Posterior vena cava (tissue), 2 donors: ENCODE data around the gene TFEB. TPM values are rescaled to one million over a fixed set of nuclear protein-coding genes. Genes with fewer than 3 reads are reported as not detected.

Experiments
- DNase-seq: peaks from one replicate; pipeline ENCODE4 v3.0.0-alpha.2; 2020; ENCODE audit warnings: low spot score
- intact Hi-C, 2 donors: fragments of 100-400 bp; cut with DNase I; formaldehyde crosslinking; loops; one replicate each; pipeline versions ENCODE4 v1.14.1 to v1.14.2; 2022 to 2023
- total RNA-seq, 2 donors: library from RNA; stranded (reverse); fragmentation: NEBNext Ultra II Directional; extraction: Animal tissue kit (Norgen Biotek cat#: 25700); gene quantifications; one replicate each; pipeline ENCODE4 v1.2.1, GENCODE V29; 2021
- donor health status: DM: yes; HTN: yes; CAD: no.
- donor health status: DM: yes; HTN: yes; CAD: no.

The TFEB gene
- total RNA-seq, 2 donors from 2014 or later, result 15.1 to 20.6 TPM

- intact Hi-C loops, result no loop called here
- DNase-seq, result peak; percentile 79
Observed at GRCh38 chr6:41637194-41638001, 98.0 kb downstream of the TFEB start.

DNA sequence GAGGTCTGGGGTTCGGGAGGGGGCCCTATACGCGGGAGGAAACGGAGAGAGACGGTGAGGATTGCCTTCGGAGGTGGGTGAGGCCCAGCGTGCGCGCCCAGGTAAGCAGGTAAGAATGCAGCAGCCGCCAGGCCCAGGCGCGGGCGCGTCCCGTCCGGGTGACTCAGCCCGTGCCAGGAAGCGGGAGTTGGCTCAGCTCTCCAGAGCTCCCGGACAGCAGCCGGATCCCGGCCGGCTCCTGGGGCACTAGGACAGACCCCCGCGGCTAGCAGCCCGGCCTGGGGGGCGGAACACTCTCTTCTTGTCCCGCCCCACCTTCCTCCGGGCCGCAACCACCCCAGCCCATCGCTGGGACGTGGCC is 98.6 kb downstream of the TFEB start:
- DNase-seq, result peak; percentile 83
- intact Hi-C loops, result no loop called here

- intact Hi-C loops, result no loop called here
- peak; percentile 48 for DNase-seq
Observed at GRCh38 chr6:41635365-41635764, 100.0 kb downstream of the TFEB start.

GRCh38 chr6:41634657-41635056 is 100.8 kb downstream of the TFEB start:
- peak; percentile 51 for DNase-seq
- intact Hi-C loops, result no loop called here

Other genes with a start within 250 kb of the TFEB start
- gene FOXP4, start 189.2 kb downstream of the TFEB start, total RNA-seq, result 10 to 100 TPM; 16.8 to 26.9 TPM
- gene MDFI, start 97.1 kb downstream of the TFEB start, total RNA-seq, result 1 to 10 TPM; 5.4 to 6.5 TPM
- gene PGC, start 11.8 kb upstream of the TFEB start, total RNA-seq, result not detected
- 1 to 10 TPM; 4.0 to 4.2 TPM for gene FRS3, start 44.3 kb upstream of the TFEB start, total RNA-seq
- gene PRICKLE4, start 45.2 kb upstream of the TFEB start, total RNA-seq, result 1 to 10 TPM; 1.4 to 5.8 TPM
- 100 to 1,000 TPM in 1 of 2 donors, 10 to 100 TPM in 1; 84.2 to 101 TPM for gene TOMM6, start 52.1 kb upstream of the TFEB start, total RNA-seq
- gene USP49, start 159.8 kb upstream of the TFEB start, total RNA-seq, result 1 to 10 TPM; 2.7 to 3.1 TPM
- 10 to 100 TPM; 11.9 to 17.8 TPM for gene MED20, start 185.5 kb upstream of the TFEB start, total RNA-seq
- gene BYSL, start 185.9 kb upstream of the TFEB start, total RNA-seq, result 10 to 100 TPM; 12.7 to 16.8 TPM
- 10 to 100 TPM; 47.7 to 53.3 TPM for gene CCND3, start 206.2 kb upstream of the TFEB start, total RNA-seq